AG10803 (cell line): Measurements from ENCODE around the gene FANK1.
"Not testable (repeated sequence)": the region's sequence is repeated elsewhere in the genome, so short reads cannot be mapped to it uniquely, and the experiment has no call there.

Experiments
- DNase-seq: peaks from one replicate; pipeline ENCODE4 v3.0.0; 2010; ENCODE audit warnings: low read depth
- H3K4me3 ChIP-seq: 2 replicates; pipeline ENCODE4 v1.5.1; 2011; ENCODE audit warnings: mild to moderate bottlenecking, low read length, control low read depth
- CTCF ChIP-seq: conservative IDR thresholded peaks from 2 replicates; pipeline ENCODE4 v1.5.1; 2011; ENCODE audit warnings: mild to moderate bottlenecking, low read length, control low read depth, inconsistent platforms

Gene FANK1

GRCh38 chr10:125878957-125879835 lies 17.2 kb upstream of the FANK1 start:
- H3K4me3 ChIP-seq = no peak overlapping the region
- TF ChIP-seq CTCF = no peak
- peak; percentile 67 for DNase-seq

GRCh38 chr10:125880719-125881118 lies 15.6 kb upstream of the FANK1 start:
- no peak for DNase-seq
- no peak for TF ChIP-seq CTCF
- no peak overlapping the region for H3K4me3 ChIP-seq

GRCh38 chr10:125881192-125881591 lies 15.2 kb upstream of the FANK1 start, which contains the start of gene DHX32:
DHX32 (minus strand) TSS chr10:125881292; CDS start chr10:125880824, 468 bp downstream.
- DNase-seq = no peak
- TF ChIP-seq CTCF = no peak
- no peak within 1 kb of the TSS for H3K4me3 ChIP-seq

GRCh38 chr10:125882596-125882995 lies 13.8 kb upstream of the FANK1 start:
- TF ChIP-seq CTCF = no peak
- no peak for DNase-seq
- H3K4me3 ChIP-seq = no peak overlapping the region

GRCh38 chr10:125883211-125883610 lies 13.2 kb upstream of the FANK1 start:
- H3K4me3 ChIP-seq = no peak overlapping the region
- TF ChIP-seq CTCF = no peak
- DNase-seq = no peak

GRCh38 chr10:125886914-125887512 lies 9.4 kb upstream of the FANK1 start:
- no peak overlapping the region for H3K4me3 ChIP-seq
- no peak for DNase-seq
- no peak for TF ChIP-seq CTCF

- DNase-seq, H3K4me3 ChIP-seq: not testable (repeated sequence)
Measured at GRCh38 chr10:125889441-125889840, 6.9 kb upstream of the FANK1 start.

GRCh38 chr10:125892402-125892801 lies 4.0 kb upstream of the FANK1 start:
- DNase-seq, H3K4me3 ChIP-seq: not testable (repeated sequence)

- not testable (repeated sequence) for DNase-seq, H3K4me3 ChIP-seq
Measured at GRCh38 chr10:125894176-125894575, 2.2 kb upstream of the FANK1 start.

GRCh38 chr10:125895130-125896087 lies 955 bp upstream of the FANK1 start:
- DNase-seq = peak; percentile 63

GRCh38 chr10:125897317-125897716 lies 953 bp downstream of the FANK1 start:
- H3K4me3 ChIP-seq = peak overlapping the region; percentile 71

More at GRCh38 chr10:125895130-125896087, 955 bp upstream of the FANK1 start:
- peak overlapping the region; percentile 71 for H3K4me3 ChIP-seq

More at GRCh38 chr10:125897317-125897716, 953 bp downstream of the FANK1 start:
- not testable (repeated sequence) for DNase-seq
